SW480 (cell line): ENCODE measurements around the gene TGM2.

Experiments used
- DNase-seq: peaks from one replicate; pipeline ENCODE4 v3.0.0-alpha.2; 2016; ENCODE audit warnings: low spot score

The TGM2 gene

DNA sequence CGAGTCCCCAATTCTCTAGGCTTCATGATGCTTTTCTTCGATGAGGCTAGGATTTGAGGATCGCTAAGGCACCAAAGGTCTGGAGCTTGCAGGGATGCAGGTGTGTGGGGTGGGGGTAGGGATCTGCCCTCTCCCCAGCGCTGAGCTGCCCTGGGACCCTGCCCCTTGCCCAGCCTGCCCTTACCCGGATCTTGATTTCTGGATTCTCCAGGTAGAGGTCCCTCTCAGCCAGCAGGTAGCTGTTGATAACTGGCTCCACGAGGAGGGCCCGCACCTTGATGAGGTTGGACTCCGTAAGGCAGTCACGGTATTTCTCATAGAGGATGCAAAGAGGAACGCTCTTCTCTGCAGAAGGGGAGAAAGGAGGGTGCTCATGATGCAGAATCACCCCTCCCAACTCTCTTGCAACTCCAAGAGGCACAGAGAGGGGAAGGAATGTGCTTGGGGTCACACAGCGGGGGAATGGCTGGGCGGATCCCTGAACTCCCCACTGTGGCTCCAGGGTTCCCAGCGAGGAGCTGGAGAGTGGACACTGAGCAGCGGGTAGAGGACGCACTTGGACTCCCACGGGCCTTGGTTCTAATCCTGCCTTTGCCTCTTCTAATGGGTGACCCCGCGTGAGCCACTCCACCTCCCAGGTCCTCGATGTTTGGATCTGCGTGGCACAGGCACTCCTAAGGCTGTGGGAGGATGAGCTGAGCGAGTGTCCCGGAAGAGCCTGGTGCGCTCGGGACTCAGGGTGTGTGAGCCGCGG is 32.7 kb downstream of the TGM2 start:
- DNase-seq = no peak

DNA sequence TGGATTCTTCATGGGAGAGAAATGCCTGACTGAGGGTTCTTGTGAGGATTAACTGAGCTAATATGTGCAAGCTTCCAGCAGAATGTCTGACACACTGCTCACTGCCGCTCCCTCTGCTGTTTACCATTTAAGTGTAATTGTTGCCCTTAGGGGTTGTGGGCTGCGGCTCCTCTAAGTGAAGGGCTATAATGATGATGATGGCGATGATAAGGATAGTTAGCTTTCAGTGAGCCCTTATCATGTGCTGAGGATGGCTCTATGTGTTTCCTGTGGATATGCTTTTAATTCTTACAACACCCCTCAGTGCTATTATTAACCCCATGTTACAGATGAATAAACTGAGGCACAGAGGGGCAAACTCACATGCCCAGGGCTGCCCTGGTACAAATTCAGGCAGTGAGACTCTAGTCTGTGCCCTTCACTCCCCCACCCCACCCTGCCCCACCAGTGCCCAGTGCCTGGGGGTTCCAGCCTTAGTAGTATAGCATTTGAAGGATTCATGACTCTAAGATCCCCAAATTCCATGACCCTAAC is 33.4 kb downstream of the TGM2 start:
- DNase-seq = no peak

DNA sequence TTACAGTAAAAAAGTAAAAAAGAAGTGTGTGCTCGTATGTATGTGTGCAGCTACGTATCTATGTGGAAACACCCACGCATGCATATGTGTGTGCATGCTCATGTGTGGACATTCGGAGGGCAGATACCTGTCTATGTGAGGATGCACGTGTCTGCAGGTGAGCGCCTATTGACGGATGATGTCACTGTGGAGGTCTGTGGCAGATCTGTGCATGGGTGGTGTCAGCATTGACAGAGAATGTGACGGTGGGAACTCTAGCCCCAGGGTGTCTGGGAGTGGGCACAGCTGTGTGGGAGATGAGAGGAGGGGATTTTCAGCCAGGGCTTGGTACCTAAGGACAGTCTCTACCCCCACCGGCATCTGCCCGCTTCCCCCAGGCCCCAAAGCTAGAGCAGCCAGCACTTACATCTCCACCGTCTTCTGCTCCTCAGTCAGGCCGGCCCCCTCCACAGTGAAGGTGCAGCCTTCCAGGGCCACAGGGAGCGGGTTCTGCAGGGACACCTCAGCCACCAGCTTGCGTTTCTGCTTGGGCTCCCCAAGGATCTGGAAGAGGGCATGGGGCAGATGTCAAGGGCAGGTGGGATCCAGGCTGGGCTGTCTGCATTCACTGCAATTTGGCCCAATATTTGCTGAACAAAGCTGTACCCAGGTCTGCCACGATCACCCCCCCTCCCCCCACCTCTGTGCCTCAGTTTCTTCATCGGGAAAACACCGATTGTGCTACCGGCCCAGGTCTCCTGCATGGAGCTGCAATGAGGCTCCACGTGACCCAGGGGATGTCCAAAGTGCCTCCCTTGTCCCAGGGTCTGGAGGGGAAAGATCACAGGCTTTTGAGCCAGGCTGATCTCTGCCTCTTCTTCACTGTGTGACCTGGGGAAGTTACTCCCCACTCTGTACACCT is 34.1 kb downstream of the TGM2 start:
- no peak for DNase-seq

DNA sequence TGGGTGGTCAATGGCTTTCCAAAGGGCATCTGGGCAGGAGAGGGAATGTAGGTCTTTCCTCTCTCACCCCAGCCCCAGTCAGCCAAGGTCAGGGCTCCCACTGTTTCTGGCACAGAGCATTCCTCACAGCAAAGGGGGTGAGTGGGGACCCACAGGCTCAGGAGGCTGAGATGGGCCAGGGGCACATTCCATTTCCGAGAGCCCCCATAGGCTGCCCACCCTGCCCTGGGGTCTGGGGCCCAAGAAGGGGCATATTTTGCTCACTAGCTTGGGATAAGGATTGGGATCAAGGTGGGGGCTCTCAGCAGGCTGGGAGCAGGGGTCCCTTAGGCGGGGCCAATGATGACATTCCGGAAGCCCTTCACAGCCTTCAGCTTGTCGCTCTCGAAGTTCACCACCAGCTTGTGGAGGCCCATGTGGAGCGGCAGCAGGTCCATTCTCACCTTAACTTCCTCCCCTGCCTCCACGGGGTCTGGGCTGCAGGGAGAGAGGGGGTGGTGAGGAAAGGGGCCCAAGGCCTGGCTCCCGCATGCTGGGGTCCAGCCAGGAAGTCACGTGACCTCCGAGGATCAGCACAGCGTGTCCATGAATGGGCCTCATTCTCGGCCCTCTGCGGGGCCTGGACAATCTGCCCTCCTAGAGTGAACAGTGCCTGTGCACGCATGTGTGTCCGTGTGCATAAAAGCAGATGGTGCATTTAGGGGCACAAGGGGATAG is 35.0 kb downstream of the TGM2 start:
- DNase-seq = no peak

DNA sequence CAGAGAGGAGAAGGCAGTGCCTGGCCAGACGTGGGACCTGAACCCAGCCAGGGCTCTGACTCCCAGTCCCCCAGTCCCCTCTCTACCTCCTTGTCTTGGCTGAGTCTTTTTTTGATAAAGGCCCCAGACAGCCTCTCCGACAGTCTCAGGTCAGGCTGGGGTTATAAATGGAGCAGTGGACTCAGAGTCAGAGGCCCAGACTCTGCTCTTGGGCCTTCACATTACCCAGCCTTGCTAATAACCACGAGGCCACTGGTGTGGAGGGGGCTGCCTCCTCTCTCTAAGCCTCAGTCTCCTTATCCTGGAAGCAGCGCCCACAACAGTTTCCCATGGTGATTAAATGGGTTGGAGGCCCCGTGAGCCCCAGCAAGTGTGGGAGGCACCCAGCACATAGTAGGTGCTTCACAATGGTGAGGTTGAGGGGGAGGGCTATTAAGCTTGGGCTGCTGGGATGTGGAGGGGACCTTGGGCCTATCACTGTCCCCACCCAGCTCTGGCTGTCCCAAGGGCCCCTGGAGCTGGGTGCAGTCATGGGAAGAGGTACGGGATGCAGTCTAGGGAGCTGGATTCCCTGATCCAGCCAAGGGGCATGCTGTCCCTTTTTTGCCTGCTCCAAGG is 35.7 kb downstream of the TGM2 start:
- no peak for DNase-seq

DNA sequence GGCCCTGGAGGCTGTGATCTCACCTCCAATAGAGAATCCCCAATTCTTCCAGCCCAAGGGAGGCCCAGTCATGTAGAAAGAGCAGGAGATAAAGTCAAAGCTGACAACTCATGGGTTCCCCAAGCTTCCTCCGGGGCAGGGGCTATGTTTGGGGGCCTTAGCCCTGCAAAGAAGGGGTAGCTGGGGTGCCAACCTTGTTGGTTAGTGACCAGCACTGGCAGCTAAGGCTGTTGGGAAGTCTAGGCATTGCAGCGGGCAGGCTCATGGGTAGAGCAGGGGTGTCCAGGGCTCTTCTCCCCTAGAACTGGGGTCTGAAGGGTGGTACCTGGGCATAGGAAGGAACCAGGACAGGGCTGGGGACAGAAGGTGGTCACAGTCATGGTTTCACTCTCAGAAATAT is 36.4 kb downstream of the TGM2 start:
- DNase-seq = no peak

DNA sequence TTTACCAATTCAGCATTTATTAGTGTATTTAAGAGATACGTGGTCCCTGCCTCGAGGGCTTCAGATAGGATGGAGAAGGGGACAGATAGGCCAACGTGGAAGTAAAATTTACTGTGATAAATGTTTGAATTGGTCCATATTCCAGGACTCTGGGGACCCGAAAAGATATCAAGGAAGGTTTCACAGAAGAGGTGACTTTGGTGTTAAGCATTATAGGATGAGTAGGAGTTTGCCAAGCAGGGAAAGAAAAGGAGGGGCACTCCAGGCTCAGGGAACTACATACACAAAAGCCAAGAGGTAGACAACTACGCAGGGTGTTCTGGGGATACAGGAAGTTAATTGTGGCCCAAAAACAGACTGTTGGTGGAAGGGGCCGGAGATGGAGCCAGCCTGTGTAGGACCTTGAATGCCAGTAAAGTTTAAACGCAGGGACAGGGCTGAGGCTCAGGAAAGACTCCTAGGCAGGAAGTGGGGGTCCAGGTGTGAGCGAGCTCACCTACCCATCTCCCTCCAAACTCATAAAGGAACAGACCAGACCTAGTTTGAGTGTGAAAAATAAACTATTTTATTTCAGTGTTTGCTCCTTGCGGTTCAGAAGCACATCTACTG is 37.0 kb downstream of the TGM2 start:
- no peak for DNase-seq

DNA sequence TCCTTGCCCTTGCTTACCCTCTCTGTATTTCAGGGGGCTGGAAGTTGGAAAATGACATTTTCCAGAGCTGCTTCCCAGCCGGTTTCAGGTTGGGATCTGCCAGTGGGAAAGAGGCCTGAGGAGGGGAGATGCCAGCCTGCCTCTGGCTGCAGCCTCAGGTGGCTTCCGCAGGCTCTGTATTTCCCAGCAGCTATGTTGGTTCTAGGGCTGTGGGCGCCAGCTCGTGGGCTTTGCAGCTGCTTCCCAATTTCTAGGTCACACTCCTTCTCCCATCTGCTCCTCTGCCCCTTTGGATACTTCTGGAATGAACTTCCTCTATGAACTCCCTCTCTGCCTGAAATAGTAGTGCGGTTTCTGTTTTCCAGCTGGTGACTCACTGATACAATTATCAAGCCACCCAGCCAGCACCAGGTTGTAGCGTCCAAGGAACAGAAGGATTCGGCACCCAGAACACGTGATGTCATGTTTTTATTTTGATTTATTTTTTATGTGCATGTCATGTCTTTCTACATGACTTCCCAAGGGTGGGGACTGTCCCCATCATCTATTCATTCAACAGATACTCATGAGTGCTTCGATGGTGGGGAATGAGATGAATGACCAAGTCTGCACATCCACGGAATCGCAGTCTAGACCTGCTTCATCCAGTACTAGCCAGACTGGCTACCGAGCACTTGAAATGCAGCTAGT is 38.0 kb downstream of the TGM2 start:
- DNase-seq = peak; percentile 96

DNA sequence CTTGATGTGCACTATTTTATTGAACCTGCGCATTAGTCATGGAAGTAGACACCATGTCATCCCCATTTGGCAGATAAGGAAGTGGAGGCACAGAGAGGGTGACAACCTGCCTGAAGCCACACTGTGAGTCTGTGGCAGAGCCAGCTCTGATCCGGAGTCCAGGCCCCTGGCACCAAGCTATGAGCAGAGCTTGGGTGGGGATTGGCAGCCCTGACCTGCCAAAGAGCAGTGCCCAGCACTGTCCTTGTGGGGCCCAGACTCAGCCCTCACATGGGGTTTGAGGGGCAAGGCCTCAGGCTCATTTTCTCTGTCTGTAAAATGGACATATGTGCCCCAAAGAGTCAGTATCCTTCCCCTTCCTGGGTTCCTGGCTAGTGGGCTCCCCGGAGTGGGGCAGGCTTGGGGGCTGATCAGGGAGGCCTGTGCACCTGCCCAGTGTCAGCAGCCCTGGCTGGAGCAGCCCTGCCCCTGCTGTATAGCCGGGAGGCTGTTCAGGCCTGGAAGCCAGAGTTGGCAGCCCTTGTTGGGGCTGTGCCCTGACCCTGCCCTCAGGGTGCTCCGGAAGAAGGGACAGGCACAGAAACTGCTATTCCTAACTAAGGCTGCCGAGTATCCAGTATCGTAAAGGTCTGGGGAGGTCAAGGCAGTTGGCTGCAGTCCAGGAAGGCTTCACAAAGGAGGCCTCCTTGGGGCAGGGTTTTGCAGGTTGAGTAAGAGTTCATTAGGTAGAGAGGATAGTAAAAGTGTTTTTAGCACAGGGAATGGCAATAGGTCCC is 38.7 kb downstream of the TGM2 start:
- no peak for DNase-seq

DNA sequence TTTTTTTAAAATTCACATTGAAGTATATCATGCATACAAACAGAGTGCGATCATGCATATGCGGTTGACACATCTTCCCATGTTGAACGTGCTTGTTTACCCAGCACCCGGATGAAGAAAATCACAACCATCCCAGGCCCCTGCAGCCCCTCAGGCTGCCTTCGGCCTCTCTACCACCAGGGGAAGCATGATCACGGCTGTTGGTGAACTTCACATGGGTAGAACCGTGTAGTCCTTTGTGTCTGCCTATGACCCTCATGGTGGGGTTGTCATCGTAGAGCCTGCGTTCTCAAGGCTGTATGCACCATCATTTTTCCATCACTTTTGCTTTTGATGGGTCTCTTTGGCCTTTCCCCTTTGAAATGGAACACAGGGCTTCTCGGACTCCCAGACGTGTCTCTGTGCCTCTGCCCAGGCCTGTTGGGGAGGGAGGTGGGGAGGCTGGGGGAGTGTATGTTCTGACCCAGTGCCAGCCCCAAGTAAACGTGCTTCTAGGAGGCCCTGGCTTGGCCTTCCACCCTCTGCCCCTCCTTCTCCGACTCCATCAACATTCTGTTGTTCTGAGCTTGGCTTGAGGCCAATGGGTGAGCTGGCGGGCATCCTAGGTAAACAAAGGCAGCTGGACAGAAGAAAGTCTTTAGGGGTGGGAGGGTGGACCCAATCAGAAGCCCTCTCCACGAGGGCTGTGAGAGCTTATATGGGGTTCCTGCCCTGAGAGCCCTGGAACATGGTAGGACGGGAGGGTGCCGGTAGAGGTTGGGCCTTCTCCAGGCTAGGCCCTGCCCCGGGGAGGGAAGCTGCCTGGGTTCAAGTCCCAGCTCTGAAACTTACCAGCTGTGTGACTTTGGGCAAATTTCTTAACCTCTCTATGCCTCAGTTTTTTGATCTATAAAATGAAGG is 39.7 kb downstream of the TGM2 start:
- no peak for DNase-seq

DNA sequence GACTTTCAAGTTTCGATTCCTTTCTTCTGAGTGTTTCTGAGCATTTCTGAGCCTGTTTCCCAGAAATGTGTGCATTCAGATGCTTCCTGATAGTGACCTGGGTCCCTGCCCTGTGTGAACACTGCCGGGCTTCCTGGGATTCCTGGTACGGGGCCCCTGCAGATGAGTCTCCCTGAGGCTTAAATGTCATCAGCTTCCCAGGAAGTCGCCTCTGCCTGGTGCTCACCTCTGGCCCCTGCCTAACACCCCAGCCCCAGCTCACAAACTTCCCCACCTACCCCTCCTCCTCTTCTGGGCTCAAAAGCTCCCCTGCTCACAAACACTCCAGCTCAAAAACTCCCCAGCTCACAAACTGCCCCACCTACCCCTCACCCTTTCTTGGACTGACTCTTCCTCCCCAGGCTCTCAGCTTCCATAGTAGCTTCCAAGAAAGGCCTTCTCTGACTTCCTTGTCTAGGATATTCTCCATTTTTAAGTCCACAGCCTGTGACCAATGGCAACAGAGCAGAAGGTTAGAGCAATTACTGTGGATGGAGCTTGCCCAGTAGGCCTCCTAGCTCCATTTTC is 42.0 kb downstream of the TGM2 start:
- peak; percentile 60 for DNase-seq

DNA sequence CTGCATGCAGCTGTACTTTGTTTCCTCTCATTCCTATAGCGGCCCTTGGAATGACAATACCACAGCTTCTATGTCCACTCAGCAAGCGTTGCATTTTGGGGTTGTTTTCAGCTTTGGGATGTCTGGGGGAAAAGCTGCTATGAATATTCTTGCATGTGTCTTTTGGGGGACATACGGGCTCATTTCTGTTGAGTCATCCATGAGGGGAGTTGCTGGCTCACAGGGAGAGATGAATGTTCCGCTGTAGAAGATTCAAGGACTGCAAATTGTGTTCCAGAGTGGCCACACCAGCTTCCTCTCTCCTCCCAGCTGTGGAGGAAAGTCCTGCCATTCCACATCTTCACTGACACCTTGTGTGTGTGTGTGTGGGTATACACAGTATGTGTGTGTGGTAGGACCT is 43.3 kb downstream of the TGM2 start:
- DNase-seq = no peak

DNA sequence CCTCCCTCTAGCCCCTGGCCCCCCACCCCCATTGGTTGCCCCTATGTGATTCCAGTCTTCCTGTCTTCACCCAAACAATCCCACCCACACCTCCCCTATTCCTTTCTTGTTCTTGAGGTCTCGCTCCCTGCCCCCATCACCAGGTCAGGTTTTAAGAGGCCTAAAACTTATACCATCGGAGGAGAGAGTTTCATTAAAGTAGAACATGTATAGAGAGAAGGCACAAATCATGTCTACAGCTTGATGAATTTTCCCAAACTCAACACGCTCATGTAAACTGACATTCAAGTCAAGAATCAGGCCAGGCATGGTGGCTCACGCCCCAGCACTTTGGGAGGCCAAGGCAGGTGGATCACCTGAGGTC is 44.5 kb downstream of the TGM2 start:
- no peak for DNase-seq

DNA sequence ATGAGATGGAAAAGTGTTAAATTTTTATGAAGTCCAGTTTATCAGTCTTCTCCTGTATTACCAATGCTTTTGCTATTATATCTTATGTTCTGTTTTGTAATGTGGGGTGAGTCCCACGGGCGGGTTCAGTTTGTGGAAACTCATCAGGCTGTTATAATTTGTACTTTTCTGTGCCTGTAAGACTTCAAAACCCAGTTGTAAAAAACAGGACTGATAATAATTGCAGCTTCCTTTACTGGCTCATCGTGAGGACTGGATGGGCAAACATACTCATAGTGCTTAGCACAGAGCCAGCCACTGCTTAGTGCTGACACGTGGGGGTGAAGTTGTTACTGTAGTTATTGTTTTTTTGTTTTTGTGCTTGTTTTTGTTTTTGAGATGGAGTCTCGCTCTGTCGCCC is 45.6 kb downstream of the TGM2 start:
- DNase-seq = no peak

DNA sequence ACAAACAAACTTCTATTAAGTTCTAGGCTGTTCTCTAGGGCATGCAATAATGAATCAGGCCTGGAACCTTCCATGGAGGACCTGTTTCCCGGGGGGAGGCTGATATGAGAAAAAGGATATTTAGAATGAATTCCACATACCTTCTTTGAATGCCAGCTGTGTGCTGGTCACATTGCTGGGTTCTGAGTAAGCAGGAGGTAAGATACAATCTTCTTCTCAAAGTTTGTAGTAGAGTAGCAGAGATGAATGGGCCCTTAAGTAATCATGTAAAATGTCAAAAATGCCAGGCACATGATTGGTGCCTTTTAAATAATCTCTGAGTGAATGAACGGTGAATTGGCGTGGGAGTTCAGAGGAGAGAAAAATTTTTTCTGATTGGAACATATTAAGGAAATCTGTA is 47.4 kb downstream of the TGM2 start:
- DNase-seq = peak; percentile 91

DNA sequence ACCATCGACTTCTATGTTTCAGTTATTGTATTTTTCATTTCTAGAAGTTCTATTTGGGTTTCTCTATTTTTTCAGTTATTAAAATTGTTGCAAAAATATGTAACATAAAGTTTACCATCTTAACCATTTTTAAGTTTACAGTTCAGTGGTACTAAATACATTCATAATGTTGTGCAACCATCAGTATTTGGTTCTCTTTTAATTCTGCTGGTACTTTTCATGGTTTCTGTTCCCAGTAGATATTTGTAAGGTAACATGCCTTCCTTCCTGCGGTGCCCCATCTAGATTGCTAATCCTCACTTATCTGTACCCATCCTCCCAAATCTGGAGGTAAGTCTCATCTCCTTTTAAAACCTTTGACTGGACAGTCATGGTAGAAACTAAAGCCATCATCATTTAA is 47.9 kb downstream of the TGM2 start:
- no peak for DNase-seq

DNA sequence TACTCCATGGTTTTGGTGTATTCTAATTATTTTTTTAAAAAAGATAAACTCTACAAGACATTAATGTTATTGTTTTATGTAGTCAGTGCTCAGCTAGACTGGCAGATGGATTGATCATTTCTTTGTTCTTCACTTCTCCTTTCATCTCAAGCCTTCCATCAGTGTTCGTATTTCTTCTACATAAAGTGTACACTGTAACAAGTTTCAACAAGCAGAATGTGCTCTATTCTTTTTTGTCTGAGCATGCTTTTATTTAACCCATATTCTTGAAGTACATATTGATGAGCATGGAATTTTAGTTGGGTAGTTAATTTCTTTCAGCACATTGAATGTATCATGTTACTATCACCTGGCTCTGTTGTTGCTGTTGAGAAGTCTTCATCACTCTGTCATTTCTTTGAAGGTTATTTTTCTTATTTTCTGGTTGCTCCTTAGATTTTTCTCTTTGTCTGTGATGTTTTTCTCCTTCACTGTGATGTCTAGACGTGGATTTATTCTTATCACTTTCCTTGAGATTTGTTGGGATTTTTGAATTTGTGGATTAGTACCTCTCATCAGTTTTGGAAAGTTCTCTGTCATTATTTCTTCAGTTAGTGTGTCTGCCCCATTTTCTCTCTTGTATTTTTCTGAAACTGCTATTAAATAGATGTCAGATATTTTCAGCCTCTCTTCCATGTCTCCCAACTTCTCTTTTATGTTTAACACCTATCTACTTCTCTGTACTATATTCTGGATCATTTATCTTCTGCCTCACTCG is 48.5 kb downstream of the TGM2 start:
- no peak for DNase-seq

DNA sequence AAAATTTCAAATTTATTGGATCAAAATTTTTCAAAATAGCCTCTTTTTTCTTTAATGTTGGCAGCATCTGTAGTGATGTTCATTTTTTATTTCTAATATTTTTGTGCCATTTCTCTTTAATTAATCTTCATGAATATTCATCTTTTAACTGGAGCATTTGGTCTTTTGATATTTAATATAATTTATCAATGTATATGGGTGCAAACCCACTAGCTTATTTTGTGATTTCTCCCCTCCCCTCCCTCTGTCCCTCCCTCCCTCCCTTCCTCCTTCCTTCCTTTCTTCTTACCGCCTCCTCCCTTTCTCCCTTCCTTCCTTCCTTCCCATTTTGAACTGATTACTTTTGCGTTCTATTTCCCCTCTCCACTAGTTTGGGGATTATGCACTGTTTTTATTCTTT is 49.2 kb downstream of the TGM2 start:
- DNase-seq = no peak
